AG04450 (cell line): ENCODE results near the gene MEPE. TPM values are rescaled to one million over a fixed set of nuclear protein-coding genes. Genes with fewer than 3 reads are reported as not detected.

Experiments used
- CTCF ChIA-PET: fragments of 300-600, 350-600 bp; formaldehyde crosslinking; extraction: SDS; loops from one replicate; lab custom pipeline; 2022; ENCODE audit warnings: antibody characterized with exemption, inconsistent platforms; lab: Charles Lee
- POLR2A ChIA-PET: fragments of 350-600 bp; formaldehyde crosslinking; extraction: SDS; loops from one replicate; lab custom pipeline; 2021; ENCODE audit warnings: antibody characterized with exemption, inconsistent platforms; lab: Yijun Ruan, JAX
- DNase-seq: peaks from one replicate; pipeline ENCODE4 v3.0.0-alpha.2; 2011; ENCODE audit warnings: low read depth, low spot score
- H3K27ac ChIP-seq: one replicate; pipeline ENCODE4 v1.5.1; 2012; ENCODE audit warnings: low read depth, low read length, control low read depth
- H3K27me3 ChIP-seq: one replicate; pipeline ENCODE4 v1.6.0; 2012; ENCODE audit warnings: low read length; ENCODE audit not compliant: control insufficient read depth, insufficient read depth
- H3K4me3 ChIP-seq: 2 replicates; pipeline ENCODE4 v1.5.1; 2011; ENCODE audit warnings: mild to moderate bottlenecking, low read depth, low read length, control low read depth
- H3K9me3 ChIP-seq: 2 replicates; pipeline ENCODE4 v1.5.1; 2012; ENCODE audit warnings: low read length; ENCODE audit not compliant: control insufficient read depth, insufficient read depth
- CTCF ChIP-seq: IDR thresholded peaks from 2 replicates; pipeline ENCODE4 v1.5.1; 2011; ENCODE audit warnings: low read depth, low read length, control low read depth, inconsistent platforms
- polyA plus RNA-seq: library from polyadenylated mRNA; depleted of rRNA; stranded (reverse); fragments of >200 nt; gene quantifications from 2 replicates; pipeline ENCODE4 v1.2.3, GENCODE V29; 2011

The MEPE gene
- polyA plus RNA-seq, 1 experiment, result not detected

- POLR2A ChIA-PET, result no interaction called here
- Histone ChIP-seq H3K27me3 (no peaks in the 10 kb centered on the region), H3K9me3 (no peaks in the 10 kb centered on the region), H3K4me3 (no peak overlapping the region), H3K27ac (no peak overlapping the region)
- TF ChIP-seq CTCF, result peak; percentile 83
- CTCF ChIA-PET, result interaction anchor here (0.6 to 4.9 kb wide), 29 partner anchors 8 to 380 kb away, joined by 3 to 85 read pairs (median 4); no protein-coding TSS in a partner anchor
- DNase-seq, result peak; percentile 11
Measured at GRCh38 chr4:87838890-87839591, 6.3 kb downstream of the MEPE start.

- Histone ChIP-seq H3K27me3 (no peaks in the 10 kb centered on the region), H3K4me3 (no peak overlapping the region), H3K9me3 (no peaks in the 10 kb centered on the region), H3K27ac (no peak overlapping the region)
- ChIA-PET CTCF (interaction anchor here (0.5 to 4.9 kb wide), 12 partner anchors 9 to 380 kb away, joined by 3 to 85 read pairs (median 4); no protein-coding TSS in a partner anchor), POLR2A (no interaction called here)
- TF ChIP-seq CTCF, result no peak
- DNase-seq, result no peak
Measured at GRCh38 chr4:87839592-87839946, 6.8 kb downstream of the MEPE start.

- no peak for DNase-seq
- Histone ChIP-seq H3K27ac (no peak overlapping the region), H3K4me3 (no peak overlapping the region), H3K27me3 (no peaks in the 10 kb centered on the region), H3K9me3 (no peaks in the 10 kb centered on the region)
- CTCF ChIA-PET, result interaction anchor here (0.5 to 4.9 kb wide), 6 partner anchors 9 to 296 kb away, joined by 3 to 85 read pairs (median 6); no protein-coding TSS in a partner anchor
- TF ChIP-seq CTCF, result no peak
- POLR2A ChIA-PET, result no interaction called here
Measured at GRCh38 chr4:87840149-87840548, 7.4 kb downstream of the MEPE start.

GRCh38 chr4:87843936-87844335, 11.2 kb downstream of the MEPE start:
- no peak overlapping the region for H3K4me3 ChIP-seq

More at GRCh38 chr4:87843936-87844335, 11.2 kb downstream of the MEPE start:
- H3K27ac ChIP-seq, result no peak overlapping the region
- ChIA-PET POLR2A (no interaction called here), CTCF (interaction anchor here (0.6 to 3.0 kb wide), 5 partner anchors 9 to 300 kb away, joined by 3 to 23 read pairs (median 4); no protein-coding TSS in a partner anchor)
- no peaks in the 10 kb centered on the region for H3K9me3 ChIP-seq
- H3K27me3 ChIP-seq, result peaks cover 2% of the 10 kb centered on the region
- TF ChIP-seq CTCF, result no peak
- DNase-seq, result no peak
